Frontal cortex (tissue), 4 donors: ENCODE measurements around the gene PLCB1. TPM values are rescaled to one million over a fixed set of nuclear protein-coding genes. Genes with fewer than 3 reads are reported as not detected.

ENCODE experiments used
- DNase-seq, 2 donors: peaks; one replicate each; pipeline ENCODE4 v3.0.0; 2012; ENCODE audit warnings: low spot score in 2 of 2
- FAIRE-seq: peaks from 2 replicates; lab custom pipeline; 2012; peaks lifted over from hg19 to GRCh38; lab: Jason Lieb, UNC
- small RNA-seq: library from RNA; depleted of rRNA; stranded (forward); fragments of <200 nt; gene quantifications from one replicate; pipeline ENCODE3, GENCODE V24; 2014
- total RNA-seq: library from RNA; depleted of rRNA; stranded (reverse); fragments of >200 nt; gene quantifications from one replicate; pipeline ENCODE4 v1.2.3, GENCODE V29; 2014
- donor health status: control.
- donor health status: control.
- donor health status: control.

The PLCB1 gene
- total RNA-seq, 1 donor from 2014 or later, result 48.9 TPM

- FAIRE-seq (no peak), DNase-seq (no peak)
Measured at GRCh38 chr20:8917084-8917483, 785.0 kb downstream of the PLCB1 start.

GRCh38 chr20:8918145-8918544 lies 786.1 kb downstream of the PLCB1 start:
- FAIRE-seq (no peak), DNase-seq (no peak)

- no peak for DNase-seq
- no peak for FAIRE-seq
Measured at GRCh38 chr20:8924539-8924938, 792.5 kb downstream of the PLCB1 start.

DNA sequence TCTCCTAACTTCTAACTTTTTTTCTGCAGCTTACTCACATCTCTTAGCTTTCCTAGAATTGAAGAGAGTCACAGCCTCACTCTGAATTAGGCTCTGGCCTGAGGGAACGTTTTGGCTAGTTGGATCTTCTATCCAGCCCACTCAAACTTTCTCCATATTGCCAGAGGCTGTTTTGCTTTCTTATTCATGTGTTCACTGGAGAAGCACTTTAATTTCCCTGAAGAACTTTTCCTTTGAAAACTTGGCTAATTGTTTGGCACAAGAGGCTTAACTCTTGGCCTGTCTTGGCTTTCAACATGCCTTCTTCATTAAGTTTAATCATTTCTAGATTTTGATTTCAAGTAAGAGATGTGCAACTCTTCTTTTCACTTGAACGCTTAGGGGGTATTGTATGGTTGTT lies 798.7 kb downstream of the PLCB1 start:
- DNase-seq (no peak), FAIRE-seq (no peak)

- FAIRE-seq, result no peak
- no peak for DNase-seq
Measured at GRCh38 chr20:8932192-8933165, 800.4 kb downstream of the PLCB1 start.

GRCh38 chr20:8933381-8933807 lies 801.3 kb downstream of the PLCB1 start:
- DNase-seq, result no peak
- no peak for FAIRE-seq

GRCh38 chr20:8934362-8934761 lies 802.3 kb downstream of the PLCB1 start:
- DNase-seq, result no peak
- FAIRE-seq, result no peak

Small RNA genes within 50 kb of the gene (small RNA-seq; reads per million reads assigned to genes)
- not detected for gene AL445567.1
- gene RNU105B, result not detected

Other genes starting within 250 kb of the PLCB1 start
- under 0.01 TPM for gene HAO1, start 191.8 kb upstream of the PLCB1 start, total RNA-seq
- gene TMX4, start 112.5 kb upstream of the PLCB1 start, total RNA-seq, result 42.4 TPM